ENCODE measurements around the gene UQCR11. TPM values are rescaled to one million over a fixed set of nuclear protein-coding genes. Genes with fewer than 3 reads are reported as not detected.

Gene UQCR11
- total and polyA plus RNA-seq, 7 donors: 81.1 to 339 (median 158) TPM

DNA sequence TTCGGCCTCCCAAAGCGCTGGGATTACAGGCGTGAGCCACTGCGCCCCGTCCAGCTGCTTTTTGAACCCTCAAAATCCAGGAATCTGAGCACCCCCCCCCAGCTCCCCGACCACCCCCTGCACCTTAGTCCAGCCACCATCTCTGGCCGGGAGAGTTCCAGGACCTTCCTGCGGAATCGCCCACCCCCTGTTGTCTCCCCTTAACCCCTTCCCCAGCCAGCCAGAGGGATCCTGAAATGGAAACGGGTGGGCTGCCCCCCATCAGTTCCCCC, 11.8 kb downstream of the UQCR11 start:
- peak overlapping the region; percentile 79 to 99 (median 94) for H3K27ac ChIP-seq
- no peak for TF ChIP-seq POLR2AphosphoS5 (IDR thresholded peaks at IDR 0.05)
- no peak for TF ChIP-seq EP300 (IDR thresholded peaks at IDR 0.05)
- TF ChIP-seq POLR2A (IDR thresholded peaks at IDR 0.05): no peak
- TF ChIP-seq, protein P1, sequence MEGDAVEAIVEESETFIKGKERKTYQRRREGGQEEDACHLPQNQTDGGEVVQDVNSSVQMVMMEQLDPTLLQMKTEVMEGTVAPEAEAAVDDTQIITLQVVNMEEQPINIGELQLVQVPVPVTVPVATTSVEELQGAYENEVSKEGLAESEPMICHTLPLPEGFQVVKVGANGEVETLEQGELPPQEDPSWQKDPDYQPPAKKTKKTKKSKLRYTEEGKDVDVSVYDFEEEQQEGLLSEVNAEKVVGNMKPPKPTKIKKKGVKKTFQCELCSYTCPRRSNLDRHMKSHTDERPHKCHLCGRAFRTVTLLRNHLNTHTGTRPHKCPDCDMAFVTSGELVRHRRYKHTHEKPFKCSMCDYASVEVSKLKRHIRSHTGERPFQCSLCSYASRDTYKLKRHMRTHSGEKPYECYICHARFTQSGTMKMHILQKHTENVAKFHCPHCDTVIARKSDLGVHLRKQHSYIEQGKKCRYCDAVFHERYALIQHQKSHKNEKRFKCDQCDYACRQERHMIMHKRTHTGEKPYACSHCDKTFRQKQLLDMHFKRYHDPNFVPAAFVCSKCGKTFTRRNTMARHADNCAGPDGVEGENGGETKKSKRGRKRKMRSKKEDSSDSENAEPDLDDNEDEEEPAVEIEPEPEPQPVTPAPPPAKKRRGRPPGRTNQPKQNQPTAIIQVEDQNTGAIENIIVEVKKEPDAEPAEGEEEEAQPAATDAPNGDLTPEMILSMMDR (IDR thresholded peaks at IDR 0.05): no peak
- no peaks in the 10 kb centered on the region for H3K27me3 ChIP-seq
- peaks cover 0 to 34% (median 26%) of the 10 kb centered on the region in 4 donors for H3K4me1 ChIP-seq
- WGBS, 2 donors: 36 to 65% methylated on average over 10 of the region's 10 CpGs
- DNase-seq: no peak
- H3K36me3 ChIP-seq: peaks cover 11 to 35% (median 21%) of the 10 kb centered on the region in 4 donors
- H3K4me3 ChIP-seq: peak overlapping the region; percentile 28 to 83 (median 79)
- intact Hi-C loops (cut with DNase I): loop anchor here (2.0 kb wide), 1 partner anchor 25 kb away; the partner anchor contains the start of gene MEX3D
- H3K9me3 ChIP-seq: no peaks in the 10 kb centered on the region

GRCh38 chr19:1592755-1593500, 12.3 kb downstream of the UQCR11 start, which contains the start of gene MBD3:
Gene MBD3, minus strand, starts transcription at chr19:1592865. Its CDS starts 234 bp downstream, at chr19:1592631.
- intact Hi-C loops (cut with DNase I): loop anchor here (2.0 kb wide), 1 partner anchor 24 kb away; the partner anchor contains the start of gene MEX3D
- Histone ChIP-seq H3K4me1 (peaks cover 0 to 34% (median 26%) of the 10 kb centered on the region in 4 donors), H3K4me3 (peak within 1 kb of the TSS; percentile 46 to 83 (median 79)), H3K27ac (peak within 1 kb of the TSS; percentile 89 to 99 (median 94)), H3K9me3 (no peaks in the 10 kb centered on the region), H3K36me3 (peaks cover 9 to 30% (median 16%) of the 10 kb centered on the region in 4 donors), H3K27me3 (no peaks in the 10 kb centered on the region)
- 1 to 2% methylated on average over 68 of the region's 68 CpGs for WGBS, 2 donors
- TF ChIP-seq POLR2A (IDR thresholded peaks at IDR 0.05) (peak in 1 of 2 donors; percentile 16), POLR2AphosphoS5 (IDR thresholded peaks at IDR 0.05) (peak; percentile 54 to 74 (median 66)), EP300 (IDR thresholded peaks at IDR 0.05) (no peak)
- TF ChIP-seq, protein P1 (IDR thresholded peaks at IDR 0.05): no peak
- peak; percentile 96 for DNase-seq

DNA sequence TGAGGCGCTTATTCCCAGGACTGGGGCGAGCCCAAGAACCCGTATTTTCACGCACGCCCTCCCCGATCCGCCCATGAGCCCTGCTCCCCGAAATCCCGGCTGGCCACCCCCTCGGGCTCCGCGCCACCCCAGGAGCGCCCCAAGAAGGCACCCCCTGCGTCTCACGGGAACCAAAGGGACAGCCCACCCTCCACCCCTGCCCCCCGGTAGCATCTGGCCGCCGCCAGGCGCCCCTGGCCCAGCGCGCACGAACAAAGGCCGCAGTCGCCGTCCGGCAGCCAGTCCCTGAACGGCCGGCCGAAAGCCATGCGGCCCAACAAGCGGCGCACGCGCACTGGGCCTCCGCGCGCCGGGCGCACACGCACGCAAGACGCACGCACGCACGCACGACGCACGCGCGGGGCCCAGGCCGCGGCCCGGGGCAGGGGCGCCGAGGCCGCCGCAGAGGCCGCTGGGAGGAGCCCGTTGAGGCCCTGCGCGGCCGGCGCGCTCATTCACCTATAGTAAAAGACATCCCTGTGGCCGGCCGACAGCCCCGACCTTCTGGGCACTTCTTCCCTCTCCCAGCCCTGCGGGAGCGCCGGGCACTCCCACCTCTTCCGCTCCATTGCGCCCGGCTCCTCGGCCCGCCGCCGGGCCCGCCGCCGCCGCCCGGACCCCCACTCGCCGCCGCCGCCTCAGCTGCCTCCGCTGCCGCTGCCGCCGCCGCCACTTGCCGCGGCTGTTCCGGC, 13.1 kb downstream of the UQCR11 start:
- 0 to 1% methylated on average over 94 of the region's 94 CpGs for WGBS, 2 donors

GRCh38 chr19:1591421-1592023, 13.7 kb downstream of the UQCR11 start:
- Histone ChIP-seq H3K9me3 (no peaks in the 10 kb centered on the region), H3K4me3 (peak overlapping the region; percentile 46 to 83 (median 79)), H3K36me3 (peaks cover 0 to 16% (median 5%) of the 10 kb centered on the region in 4 donors), H3K27me3 (no peaks in the 10 kb centered on the region), H3K4me1 (peaks cover 0 to 39% (median 26%) of the 10 kb centered on the region in 4 donors), H3K27ac (peak overlapping the region; percentile 89 to 99 (median 94))
- WGBS, 2 donors: 1 to 2% methylated on average over 31 of the region's 31 CpGs
- TF ChIP-seq POLR2AphosphoS5 (IDR thresholded peaks at IDR 0.05) (no peak), EP300 (IDR thresholded peaks at IDR 0.05) (no peak), POLR2A (IDR thresholded peaks at IDR 0.05) (no peak)
- TF ChIP-seq, protein P1 (IDR thresholded peaks at IDR 0.05): no peak
- intact Hi-C loops (cut with DNase I): loop anchor here (2.0 kb wide), 1 partner anchor 23 kb away; the partner anchor contains the start of gene MEX3D
- no peak for DNase-seq

More for the DNA sequence above, 13.1 kb downstream of the UQCR11 start:
- Histone ChIP-seq H3K27me3 (no peaks in the 10 kb centered on the region), H3K4me3 (peak overlapping the region; percentile 46 to 83 (median 79)), H3K9me3 (no peaks in the 10 kb centered on the region), H3K27ac (peak overlapping the region; percentile 89 to 99 (median 94)), H3K36me3 (peaks cover 1 to 22% (median 9%) of the 10 kb centered on the region in 4 donors), H3K4me1 (peaks cover 0 to 36% (median 26%) of the 10 kb centered on the region in 4 donors)
- peak; percentile 93 for DNase-seq
- TF ChIP-seq POLR2AphosphoS5 (IDR thresholded peaks at IDR 0.05) (peak; percentile 54 to 76 (median 66)), POLR2A (IDR thresholded peaks at IDR 0.05) (no peak)
- intact Hi-C loops (cut with DNase I): loop anchor here (2.0 kb wide), 1 partner anchor 23 kb away; the partner anchor contains the start of gene MEX3D

Data from sigmoid colon (tissue), 7 donors.